ENCODE data around the gene SUMO4. TPM values are rescaled to one million over a fixed set of nuclear protein-coding genes. Genes with fewer than 3 reads are reported as not detected.

The SUMO4 gene
- total RNA-seq, 2 donors from 2014 or later: 1.3 to 1.9 TPM

DNA sequence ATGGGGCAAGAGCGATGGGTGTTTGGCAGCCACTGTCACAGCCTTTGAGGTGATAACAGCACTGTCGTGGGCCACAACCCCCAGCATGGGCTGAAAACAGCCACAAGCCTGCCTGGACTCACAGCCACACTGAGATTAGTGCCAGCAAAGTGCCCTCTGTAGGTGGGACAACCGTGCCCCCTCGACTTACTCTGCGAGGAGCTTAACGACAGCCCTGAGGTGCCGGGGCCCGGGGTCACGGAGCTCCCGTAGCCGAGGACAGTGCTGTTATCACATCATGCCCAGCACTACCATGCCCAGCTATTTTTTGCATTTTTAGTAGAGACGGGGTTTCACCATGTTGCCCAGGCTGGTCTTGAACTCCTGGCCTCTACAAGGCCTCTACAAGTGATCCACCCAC, 36.6 kb downstream of the SUMO4 start:
- H3K27me3 Mint-ChIP-seq (ENCODE audit: insufficient read depth): no peaks in the 10 kb centered on the region
- Histone ChIP-seq H3K27ac (ENCODE audit: low read depth, low read length) (no peak overlapping the region), H3K4me3 (ENCODE audit: low read length) (no peak overlapping the region), H3K9me3 (ENCODE audit: control insufficient read depth, low read length) (no peaks in the 10 kb centered on the region), H3K9ac (ENCODE audit: extremely low read depth, low read length, poor library complexity, severe bottlenecking) (no peak overlapping the region), H3K36me3 (ENCODE audit: control insufficient read depth, insufficient read depth, low read length) (no peaks in the 10 kb centered on the region), H3K4me1 (ENCODE audit: control insufficient read depth, insufficient read depth, low read length) (no peaks in the 10 kb centered on the region), H3K27me3 (ENCODE audit: control insufficient read depth, insufficient read depth, low read length, poor library complexity, severe bottlenecking) (no peaks in the 10 kb centered on the region)
- WGBS, 2 experiments (ENCODE audit: insufficient coverage in 1 of 2, insufficient read length in 1 of 2): 93 to 94% methylated on average over 9 to 12 of the region's 12 CpGs
- no peaks in the 10 kb centered on the region for H3K36me3 Mint-ChIP-seq (ENCODE audit: low read depth)
- H3K4me1 Mint-ChIP-seq: peaks cover 7% of the 10 kb centered on the region
- H3K9me3 Mint-ChIP-seq: no peaks in the 10 kb centered on the region
- DNase-seq: no peak
- TF ChIP-seq CTCF (conservative IDR thresholded peaks at IDR 0.05): no peak
- no peak overlapping the region for H3K4me3 Mint-ChIP-seq
- no peak overlapping the region for H3K27ac Mint-ChIP-seq

- H3K9ac ChIP-seq (ENCODE audit: extremely low read depth, low read length, poor library complexity, severe bottlenecking): no peak overlapping the region
- no peak overlapping the region for H3K4me3 Mint-ChIP-seq
- no peaks in the 10 kb centered on the region for H3K27me3 ChIP-seq (ENCODE audit: control insufficient read depth, insufficient read depth, low read length, poor library complexity, severe bottlenecking)
- 100% methylated on average over 2 to 3 of the region's 3 CpGs for WGBS, 2 experiments (ENCODE audit: insufficient coverage in 1 of 2, insufficient read length in 1 of 2)
- peak; percentile 44 for TF ChIP-seq CTCF (conservative IDR thresholded peaks at IDR 0.05)
- H3K27ac Mint-ChIP-seq: no peak overlapping the region
- H3K36me3 Mint-ChIP-seq (ENCODE audit: low read depth): no peaks in the 10 kb centered on the region
- no peaks in the 10 kb centered on the region for H3K4me1 ChIP-seq (ENCODE audit: control insufficient read depth, insufficient read depth, low read length)
- H3K9me3 Mint-ChIP-seq: no peaks in the 10 kb centered on the region
- H3K4me1 Mint-ChIP-seq: peaks cover 7% of the 10 kb centered on the region
- no peaks in the 10 kb centered on the region for H3K9me3 ChIP-seq (ENCODE audit: control insufficient read depth, low read length)
- no peak for DNase-seq
- no peaks in the 10 kb centered on the region for H3K27me3 Mint-ChIP-seq (ENCODE audit: insufficient read depth)
- no peaks in the 10 kb centered on the region for H3K36me3 ChIP-seq (ENCODE audit: control insufficient read depth, insufficient read depth, low read length)
- no peak overlapping the region for H3K4me3 ChIP-seq (ENCODE audit: low read length)
- no peak overlapping the region for H3K27ac ChIP-seq (ENCODE audit: low read depth, low read length)
Measured at GRCh38 chr6:149437212-149437611, 37.1 kb downstream of the SUMO4 start.

DNA sequence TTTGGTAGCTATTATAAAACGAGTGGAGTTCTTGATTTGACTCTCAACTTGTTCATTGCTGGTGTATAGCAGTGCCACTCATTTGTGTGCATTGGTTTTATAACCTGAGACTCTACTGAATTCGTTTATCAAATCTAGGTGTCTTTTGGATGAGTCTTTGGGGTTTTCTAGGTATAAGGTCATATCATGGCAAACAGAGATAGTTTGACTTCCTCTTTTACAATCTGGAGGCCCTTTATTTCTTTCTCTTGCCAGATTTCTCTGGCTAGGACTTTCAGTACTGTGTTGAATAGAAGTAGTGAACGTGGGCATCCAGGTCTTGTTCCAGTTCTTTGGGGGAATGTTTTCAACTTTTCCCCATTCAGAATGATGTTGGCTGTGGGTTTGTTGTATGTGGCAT, 38.8 kb downstream of the SUMO4 start:
- H3K27ac ChIP-seq (ENCODE audit: low read depth, low read length): no peak overlapping the region
- H3K27me3 ChIP-seq (ENCODE audit: control insufficient read depth, insufficient read depth, low read length, poor library complexity, severe bottlenecking): no peaks in the 10 kb centered on the region
- H3K4me3 ChIP-seq (ENCODE audit: low read length): no peak overlapping the region
- TF ChIP-seq CTCF (conservative IDR thresholded peaks at IDR 0.05): no peak
- H3K9ac ChIP-seq (ENCODE audit: extremely low read depth, low read length, poor library complexity, severe bottlenecking): no peak overlapping the region
- 89 to 100% methylated on average over 1 to 3 of the region's 3 CpGs for WGBS, 2 experiments (ENCODE audit: insufficient coverage in 1 of 2, insufficient read length in 1 of 2)
- Mint-ChIP-seq H3K4me1 (peaks cover 7% of the 10 kb centered on the region), H3K36me3 (ENCODE audit: low read depth) (no peaks in the 10 kb centered on the region), H3K27ac (no peak overlapping the region), H3K27me3 (ENCODE audit: insufficient read depth) (no peaks in the 10 kb centered on the region), H3K9me3 (no peaks in the 10 kb centered on the region), H3K4me3 (no peak overlapping the region)
- H3K9me3 ChIP-seq (ENCODE audit: control insufficient read depth, low read length): no peaks in the 10 kb centered on the region
- H3K4me1 ChIP-seq (ENCODE audit: control insufficient read depth, insufficient read depth, low read length): no peaks in the 10 kb centered on the region
- no peaks in the 10 kb centered on the region for H3K36me3 ChIP-seq (ENCODE audit: control insufficient read depth, insufficient read depth, low read length)
- DNase-seq: no peak

All from endodermal cell (in vitro differentiated cells).